GM10266 (cell line): ENCODE results near the gene TSPAN12.

ENCODE experiments used
- DNase-seq: peaks from one replicate; pipeline ENCODE4 v3.0.0; 2012; ENCODE audit errors: extremely low spot score
- CTCF ChIP-seq: IDR thresholded peaks from 2 replicates; pipeline ENCODE4 v1.5.1; 2012; ENCODE audit warnings: mild to moderate bottlenecking, low read depth; ENCODE audit not compliant: control insufficient read depth, insufficient read depth; ENCODE audit errors: missing control alignments

TSPAN12 gene

DNA sequence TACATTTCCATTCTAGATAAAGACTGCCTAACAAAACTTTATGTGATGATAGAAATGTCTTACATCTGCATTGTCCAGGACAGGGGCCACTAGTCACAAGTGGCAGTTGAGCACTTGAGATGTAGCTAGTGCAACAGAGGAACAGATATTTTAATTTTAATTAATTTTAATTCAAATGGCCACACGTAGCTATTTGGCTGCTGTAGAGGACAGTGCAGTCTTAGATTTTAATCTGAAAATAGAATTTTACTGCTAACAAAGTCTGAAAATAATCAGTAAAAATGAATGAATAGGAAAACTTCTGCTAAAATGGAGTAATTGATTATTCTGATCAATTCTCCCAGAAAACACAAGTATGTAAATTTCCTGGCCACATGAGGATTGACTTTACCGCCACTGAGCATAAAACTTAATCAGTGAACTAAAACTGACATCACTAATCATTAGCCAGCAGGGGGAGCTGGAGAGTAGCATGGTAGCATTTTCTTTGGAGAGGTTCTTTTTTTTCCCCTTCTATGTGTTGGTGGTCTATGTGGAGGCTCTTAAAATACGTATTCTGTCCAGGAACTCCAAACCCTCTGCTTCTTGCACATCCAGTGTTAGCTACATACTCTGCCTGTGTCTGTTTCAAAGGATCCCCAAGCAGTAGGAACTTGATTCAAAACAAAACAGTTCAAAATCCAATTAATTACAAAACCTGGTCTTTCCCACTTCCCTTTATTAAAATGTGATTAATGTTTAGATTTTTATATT is 52.1 kb downstream of the TSPAN12 start:
- TF ChIP-seq CTCF: peak; percentile 79
- DNase-seq: peak; percentile 39

DNA sequence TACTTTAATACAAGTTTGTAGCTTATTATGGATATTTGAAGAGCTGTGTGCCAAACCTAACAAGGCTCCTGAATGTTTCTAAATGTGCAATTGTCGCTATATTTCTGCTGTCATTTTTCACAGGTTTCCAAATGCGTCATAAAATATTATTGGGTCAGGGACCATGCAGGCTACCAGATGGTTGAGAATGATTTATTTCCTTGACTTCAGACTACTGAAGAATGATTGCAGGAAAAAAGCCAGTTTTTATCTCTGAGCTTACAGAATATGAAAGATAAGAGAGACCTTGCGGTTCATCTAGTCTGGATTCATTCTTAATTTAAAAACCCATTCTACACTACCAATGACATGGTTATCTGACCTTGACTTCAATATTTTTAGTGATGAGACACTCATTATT is 55.2 kb downstream of the TSPAN12 start:
- no peak for TF ChIP-seq CTCF
- DNase-seq: no peak

DNA sequence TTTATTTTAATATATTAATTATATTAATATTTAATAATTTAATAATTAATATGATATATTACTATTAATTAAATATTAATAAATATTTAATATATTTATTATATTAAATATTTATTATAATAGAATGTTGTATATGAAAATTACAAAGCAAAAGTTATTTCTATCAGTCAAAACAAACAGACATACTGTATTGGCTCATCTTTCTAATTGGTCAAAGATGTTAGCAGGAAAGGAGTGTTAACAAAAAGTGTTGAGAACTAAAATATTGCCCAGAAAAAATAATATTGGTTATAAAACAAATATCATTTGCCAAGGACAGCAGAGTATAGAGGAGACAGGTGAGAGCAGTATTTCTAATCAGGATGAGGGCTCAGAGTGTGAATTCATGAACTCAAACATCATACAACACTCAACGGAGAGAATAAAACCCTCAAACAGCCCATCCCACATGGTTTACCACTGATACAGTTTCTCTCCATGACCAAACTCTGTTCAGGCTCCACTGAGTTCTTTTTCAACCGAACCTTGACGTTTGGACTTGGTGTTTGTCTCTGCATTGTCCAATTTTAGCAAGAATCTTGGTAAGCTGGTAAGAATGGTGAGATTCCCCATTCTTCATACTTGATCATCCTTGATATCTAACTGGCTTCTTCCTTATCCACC is 58.0 kb downstream of the TSPAN12 start:
- no peak for TF ChIP-seq CTCF
- DNase-seq: no peak

DNA sequence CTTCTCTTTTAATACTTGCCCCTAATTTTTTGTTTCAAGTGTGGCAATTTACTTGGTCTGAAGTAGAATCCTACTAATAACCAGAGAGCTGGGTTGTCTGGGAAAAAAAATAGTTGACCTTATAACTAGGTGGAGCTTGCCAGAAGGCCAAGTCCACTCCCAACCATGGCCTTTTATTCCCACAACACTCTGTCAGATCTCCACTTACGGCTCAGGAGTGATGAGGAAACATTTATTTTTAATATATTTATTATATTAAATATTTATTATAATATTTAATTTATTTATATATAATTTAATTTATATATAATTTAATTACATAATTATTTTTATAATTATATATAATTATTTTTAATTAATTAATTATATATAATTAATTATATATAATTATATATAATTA is 58.8 kb downstream of the TSPAN12 start:
- DNase-seq: no peak
- TF ChIP-seq CTCF: no peak

DNA sequence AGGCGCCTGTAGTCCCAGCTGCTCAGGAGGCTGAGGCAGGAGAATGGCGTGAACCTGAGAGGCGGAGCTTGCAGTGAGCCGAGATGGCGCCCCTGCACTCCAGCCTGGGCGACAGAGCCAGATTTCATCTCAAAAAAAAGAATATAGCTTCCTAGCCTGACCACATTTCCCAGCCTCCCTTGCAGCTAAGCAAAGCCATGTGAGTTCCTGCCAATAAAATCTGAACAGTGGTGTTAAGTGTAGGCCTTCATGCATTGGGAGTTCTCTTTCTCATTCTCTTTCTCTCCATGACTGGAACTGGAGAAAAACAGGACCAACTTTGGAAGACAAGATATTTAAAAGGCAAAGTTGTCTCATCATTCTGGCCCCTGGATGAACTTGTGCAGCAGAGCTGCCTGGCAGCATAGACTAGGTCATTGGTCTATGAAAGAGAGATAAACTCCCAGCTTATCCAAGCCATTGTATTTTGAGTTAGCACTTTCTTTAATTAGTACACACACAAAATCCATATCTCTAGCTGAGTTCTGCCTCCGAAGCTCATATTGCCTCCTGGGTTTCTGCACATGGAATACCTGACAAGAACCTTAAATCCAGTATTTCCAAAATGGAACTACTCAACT is 60.8 kb downstream of the TSPAN12 start:
- no peak for DNase-seq
- TF ChIP-seq CTCF: no peak

DNA sequence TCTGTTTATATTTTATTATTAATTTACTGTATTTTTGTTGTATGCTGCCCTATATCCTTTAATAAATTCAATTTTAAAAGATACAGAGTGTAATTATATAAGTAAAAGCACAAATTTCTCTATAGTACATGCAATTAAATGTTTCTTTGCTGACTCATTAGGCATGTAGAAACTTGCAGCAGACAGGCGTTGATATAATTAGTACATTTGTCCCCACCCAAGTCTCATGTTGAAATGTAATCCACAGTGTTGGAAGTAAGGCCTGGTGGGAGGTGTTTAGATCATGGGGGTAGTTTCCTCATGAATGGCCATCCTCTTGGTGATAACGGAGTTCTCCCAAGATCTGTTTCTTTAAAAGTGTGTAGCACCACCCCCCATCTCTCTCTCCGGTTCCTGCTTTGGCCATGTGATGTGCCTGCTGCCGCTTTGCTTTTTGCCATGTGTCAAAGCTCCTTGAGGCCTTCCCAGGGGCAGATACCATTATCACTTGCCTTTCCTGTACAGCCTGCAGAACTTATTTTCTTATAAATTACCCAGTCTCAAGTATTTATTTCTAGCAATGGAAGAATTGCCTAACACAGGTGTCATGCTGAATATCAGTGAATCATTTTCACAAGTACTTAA is 63.7 kb downstream of the TSPAN12 start:
- no peak for TF ChIP-seq CTCF
- DNase-seq: no peak
